ENCODE measurements around the gene LAMC2.

DNA sequence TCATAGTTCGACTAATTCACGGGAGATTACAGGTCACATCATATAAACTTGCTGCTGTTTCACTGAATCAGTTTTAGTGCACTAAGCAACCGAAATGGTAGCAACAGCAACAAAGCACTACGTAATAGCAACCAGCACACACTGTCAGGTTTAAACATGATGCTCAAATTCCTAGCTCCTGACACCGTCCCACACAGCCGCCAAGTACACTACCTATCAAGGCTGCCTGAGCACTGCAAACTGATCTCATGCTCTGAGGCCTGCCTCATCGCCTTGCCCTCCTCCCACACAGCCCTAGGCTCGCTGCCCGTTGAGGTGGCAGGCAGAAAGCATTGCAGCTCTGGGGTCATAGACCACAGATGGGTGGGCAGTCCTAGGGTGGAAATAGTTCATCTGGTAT is 12.4 kb downstream of the LAMC2 start:
- TF ChIP-seq, protein P1, sequence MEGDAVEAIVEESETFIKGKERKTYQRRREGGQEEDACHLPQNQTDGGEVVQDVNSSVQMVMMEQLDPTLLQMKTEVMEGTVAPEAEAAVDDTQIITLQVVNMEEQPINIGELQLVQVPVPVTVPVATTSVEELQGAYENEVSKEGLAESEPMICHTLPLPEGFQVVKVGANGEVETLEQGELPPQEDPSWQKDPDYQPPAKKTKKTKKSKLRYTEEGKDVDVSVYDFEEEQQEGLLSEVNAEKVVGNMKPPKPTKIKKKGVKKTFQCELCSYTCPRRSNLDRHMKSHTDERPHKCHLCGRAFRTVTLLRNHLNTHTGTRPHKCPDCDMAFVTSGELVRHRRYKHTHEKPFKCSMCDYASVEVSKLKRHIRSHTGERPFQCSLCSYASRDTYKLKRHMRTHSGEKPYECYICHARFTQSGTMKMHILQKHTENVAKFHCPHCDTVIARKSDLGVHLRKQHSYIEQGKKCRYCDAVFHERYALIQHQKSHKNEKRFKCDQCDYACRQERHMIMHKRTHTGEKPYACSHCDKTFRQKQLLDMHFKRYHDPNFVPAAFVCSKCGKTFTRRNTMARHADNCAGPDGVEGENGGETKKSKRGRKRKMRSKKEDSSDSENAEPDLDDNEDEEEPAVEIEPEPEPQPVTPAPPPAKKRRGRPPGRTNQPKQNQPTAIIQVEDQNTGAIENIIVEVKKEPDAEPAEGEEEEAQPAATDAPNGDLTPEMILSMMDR (conservative IDR thresholded peaks at IDR 0.05; ENCODE audit: low read length) = no peak
- TF ChIP-seq EZH2phosphoT487 (IDR thresholded peaks at IDR 0.05; ENCODE audit: borderline replicate concordance) = no peak

Data from Loucy (cell line).